GM18502 (cell line): ENCODE measurements around the gene ALPL.
"Not testable (repeated sequence)": the region's sequence is repeated elsewhere in the genome, so short reads cannot be mapped to it uniquely, and the experiment has no call there.

Experiments used
- ATAC-seq: cut with Tn5 transposase; IDR thresholded peaks from one replicate; pipeline ENCODE4 v1.9.1; 2021; ENCODE audit warnings: mild to moderate bottlenecking; ENCODE audit not compliant: unreplicated experiment, poor library complexity

ALPL gene

GRCh38 chr1:21506804-21507203, 2.4 kb upstream of the ALPL start:
- no peak for ATAC-seq

- ATAC-seq: no peak
Observed at GRCh38 chr1:21507511-21508270, 1.5 kb upstream of the ALPL start.

GRCh38 chr1:21508580-21509350, 458 bp upstream of the ALPL start:
- no peak for ATAC-seq

GRCh38 chr1:21510113-21510493, 880 bp downstream of the ALPL start:
- no peak for ATAC-seq

GRCh38 chr1:21510885-21511578, 1.8 kb downstream of the ALPL start:
- ATAC-seq: no peak

GRCh38 chr1:21511579-21512522, 2.6 kb downstream of the ALPL start:
- ATAC-seq: no peak

- ATAC-seq: peak; percentile 70
Observed at GRCh38 chr1:21514245-21514644, 5.0 kb downstream of the ALPL start.

- no peak for ATAC-seq
Observed at GRCh38 chr1:21517161-21517589, 8.0 kb downstream of the ALPL start.

- no peak for ATAC-seq
Observed at GRCh38 chr1:21517660-21518480, 8.6 kb downstream of the ALPL start.

- ATAC-seq: no peak
Observed at GRCh38 chr1:21518774-21519455, 9.7 kb downstream of the ALPL start.

- ATAC-seq: not testable (repeated sequence)
Observed at GRCh38 chr1:21519486-21520070, 10.4 kb downstream of the ALPL start.

GRCh38 chr1:21520899-21521716, 11.9 kb downstream of the ALPL start:
- no peak for ATAC-seq

GRCh38 chr1:21521717-21522060, 12.5 kb downstream of the ALPL start:
- no peak for ATAC-seq

- no peak for ATAC-seq
Observed at GRCh38 chr1:21522525-21523038, 13.4 kb downstream of the ALPL start.

- no peak for ATAC-seq
Observed at GRCh38 chr1:21523297-21523813, 14.1 kb downstream of the ALPL start.

GRCh38 chr1:21524220-21524619, 15.0 kb downstream of the ALPL start:
- no peak for ATAC-seq

GRCh38 chr1:21524686-21525339, 15.6 kb downstream of the ALPL start:
- no peak for ATAC-seq
